GM12878 (cell line): ENCODE data around the gene HSPB8. TPM values are rescaled to one million over a fixed set of nuclear protein-coding genes. Genes with fewer than 3 reads are reported as not detected.

Experiments
- ATAC-seq: fragments of 200-7000 bp; cut with Tn5 transposase; 3 replicates; pipeline ENCODE4 v1.9.1; 2020; ENCODE audit warnings: mild to moderate bottlenecking, moderate library complexity
- BruUV-seq: library from RNA; stranded (reverse); fragments of 400-500 nt; replicated peaks from 2 replicates; lab custom pipeline; 2021; lab: Mats Ljungman, UMichigan
- CTCF ChIA-PET: fragments of 300-600 bp; sonication (Branson Sonifier 250); formaldehyde crosslinking; extraction: SDS; loops from one replicate; lab custom pipeline; 2021; ENCODE audit warnings: inconsistent platforms; lab: Yijun Ruan, JAX
- POLR2A ChIA-PET: fragments of 350-600 bp; formaldehyde crosslinking; extraction: SDS; loops from one replicate; lab custom pipeline; 2021; ENCODE audit warnings: inconsistent platforms; lab: Charles Lee
- RAD21 ChIA-PET: fragments of 300-600 bp; sonication (Branson Sonifier 250); formaldehyde crosslinking; loops from one replicate; lab custom pipeline; 2023; ENCODE audit warnings: antibody characterized with exemption; ENCODE audit not compliant: unreplicated experiment; lab: Charles Lee
- SMC1A ChIA-PET: fragments of 300-600 bp; sonication (Branson Sonifier 250); formaldehyde crosslinking; loops from one replicate; lab custom pipeline; 2023; ENCODE audit not compliant: unreplicated experiment, uncharacterized antibody; lab: Charles Lee
- DNase-seq: peaks from one replicate; pipeline ENCODE4 v3.0.0-alpha.2; 2011; ENCODE audit warnings: low read depth, low spot score
- FAIRE-seq: peaks from 3 replicates; lab custom pipeline; 2011; peaks lifted over from hg19 to GRCh38; lab: Jason Lieb, UNC
- H2AFZ ChIP-seq: 2 replicates; pipeline ENCODE4 v1.6.0; 2011; ENCODE audit warnings: low read depth, low read length, control low read depth; ENCODE audit not compliant: control insufficient read depth
- H3K27ac ChIP-seq: 2 replicates; pipeline ENCODE4 v1.5.1; 2011; ENCODE audit warnings: control low read depth; ENCODE audit not compliant: control insufficient read depth, insufficient read depth
- H3K27me3 ChIP-seq, 2 experiments: replicated peaks in 1 of 2; 2 replicates each; pipeline versions ENCODE4 v1.6.0 to v1.6.1; 2011; ENCODE audit warnings: low read length in 1 of 2; ENCODE audit not compliant: control insufficient read depth in 2 of 2, insufficient read depth in 2 of 2
- H3K36me3 ChIP-seq, 2 experiments: 2 replicates each; pipeline ENCODE4 v1.5.1; 2011; ENCODE audit warnings: low read length in 1 of 2; ENCODE audit not compliant: control insufficient read depth in 2 of 2, insufficient read depth in 2 of 2
- H3K4me1 ChIP-seq: 2 replicates; pipeline ENCODE4 v1.6.1; 2011; ENCODE audit warnings: mild to moderate bottlenecking, low read length, moderate library complexity, mixed read lengths; ENCODE audit not compliant: control insufficient read depth, insufficient read depth
- H3K4me2 ChIP-seq: 2 replicates; pipeline ENCODE4 v1.6.0; 2011; ENCODE audit warnings: control low read depth; ENCODE audit not compliant: control insufficient read depth, insufficient read depth
- H3K4me3 ChIP-seq: fragments of 200-600 bp; sonication (generic); 2 replicates; pipeline ENCODE4 v1.5.1; 2016
- H3K79me2 ChIP-seq: 2 replicates; pipeline ENCODE4 v1.6.0; 2011; ENCODE audit warnings: low read length; ENCODE audit not compliant: control insufficient read depth, insufficient read depth
- H3K9ac ChIP-seq: 2 replicates; pipeline ENCODE4 v1.8.0; 2011; ENCODE audit warnings: low read length, control low read depth, mixed read lengths; ENCODE audit not compliant: control insufficient read depth, insufficient read depth
- H3K9me3 ChIP-seq: replicated peaks from 3 replicates; pipeline ENCODE4 v1.5.1; 2011; ENCODE audit warnings: mild to moderate bottlenecking, low read length; ENCODE audit not compliant: control insufficient read depth, insufficient read depth
- H4K20me1 ChIP-seq: 2 replicates; pipeline ENCODE4 v1.6.0; 2011; ENCODE audit not compliant: control insufficient read depth, insufficient read depth
- ETV6 ChIP-seq, 2 experiments: fragments of 450-650 bp in 1 of 2; IDR thresholded peaks in 1 of 2; conservative IDR thresholded peaks in 1 of 2; 2 replicates each; pipeline ENCODE4 v1.6.1; 2014; ENCODE audit warnings: antibody characterized with exemption in 1 of 2, borderline replicate concordance in 1 of 2, low read depth in 1 of 2, mild to moderate bottlenecking in 1 of 2, moderate library complexity in 1 of 2
- ZNF274 ChIP-seq: IDR thresholded peaks from one replicate; pipeline ENCODE4 v1.8.0; 2011; ENCODE audit not compliant: insufficient read length, insufficient read depth
- WGBS: methylation state at CpG from one replicate; pipeline ENCODE4 v1.1.6; 2016; ENCODE audit warnings: low lambda C conversion rate; ENCODE audit not compliant: insufficient replicate concordance, insufficient coverage; ENCODE audit errors: missing lambda C conversion rate; 5-methylcytosine and 5-hydroxymethylcytosine counted together
- in situ Hi-C: fragments of 300-500 bp; cut with MboI; formaldehyde crosslinking; loops from 9 replicates; pipeline ENCODE4 v1.14.3; 2018; ENCODE audit warnings: mixed read lengths
- intact Hi-C: fragments of 100-400 bp; cut with micrococcal nuclease; formaldehyde crosslinking; loops from one replicate; pipeline ENCODE4 v1.14.2; 2022; ENCODE audit not compliant: unreplicated experiment
- polyA plus RNA-seq, 11 experiments: library from polyadenylated mRNA; depleted of rRNA in 4 of 11; unstranded in 6 of 11; stranded (reverse) in 5 of 11; fragments of >200 nt; fragmentation: Nextera tagmentation in 4 of 11; fragmentation: Illumina TruSeq in 1 of 11; extraction: Ambion mirVana in 4 of 11; extraction: Trizol in 1 of 11; gene quantifications; 1 replicate in 1 of 11; 2 replicates in 10 of 11; pipeline versions ENCODE4 v1.2.1 to v1.2.3, GENCODE V29; 2011 to 2016; ENCODE audit warnings: inconsistent platforms in 2 of 11, missing spikeins in 2 of 11, low read depth in 1 of 11
- total RNA-seq, 4 experiments: library from RNA; depleted of rRNA in 3 of 4; stranded (reverse); fragments of >200 nt in 3 of 4; fragmentation: Illumina TruSeq in 1 of 4; extraction: Trizol in 1 of 4; gene quantifications; 2 replicates each; pipeline versions ENCODE4 v1.2.1 to v1.2.3, GENCODE V29; 2013 to 2021
- TF ChIP-seq, protein P1 (sequence below): fragments of 450-650 bp; IDR thresholded peaks from 2 replicates; pipeline ENCODE4 v1.6.1; 2017; ENCODE audit warnings: low read depth, mild to moderate bottlenecking, moderate library complexity
- TF ChIP-seq, protein P2 (sequence below): fragments of 450-650 bp; IDR thresholded peaks from 2 replicates; pipeline ENCODE4 v1.6.1; 2017; ENCODE audit warnings: mild to moderate bottlenecking, moderate library complexity

Gene HSPB8
- total and polyA plus RNA-seq, 10 of the 15 experiments (the other 5 are each of a cell fraction or from before 2014, with no cell fraction given) = 0.10 TPM; not detected in 9

DNA sequence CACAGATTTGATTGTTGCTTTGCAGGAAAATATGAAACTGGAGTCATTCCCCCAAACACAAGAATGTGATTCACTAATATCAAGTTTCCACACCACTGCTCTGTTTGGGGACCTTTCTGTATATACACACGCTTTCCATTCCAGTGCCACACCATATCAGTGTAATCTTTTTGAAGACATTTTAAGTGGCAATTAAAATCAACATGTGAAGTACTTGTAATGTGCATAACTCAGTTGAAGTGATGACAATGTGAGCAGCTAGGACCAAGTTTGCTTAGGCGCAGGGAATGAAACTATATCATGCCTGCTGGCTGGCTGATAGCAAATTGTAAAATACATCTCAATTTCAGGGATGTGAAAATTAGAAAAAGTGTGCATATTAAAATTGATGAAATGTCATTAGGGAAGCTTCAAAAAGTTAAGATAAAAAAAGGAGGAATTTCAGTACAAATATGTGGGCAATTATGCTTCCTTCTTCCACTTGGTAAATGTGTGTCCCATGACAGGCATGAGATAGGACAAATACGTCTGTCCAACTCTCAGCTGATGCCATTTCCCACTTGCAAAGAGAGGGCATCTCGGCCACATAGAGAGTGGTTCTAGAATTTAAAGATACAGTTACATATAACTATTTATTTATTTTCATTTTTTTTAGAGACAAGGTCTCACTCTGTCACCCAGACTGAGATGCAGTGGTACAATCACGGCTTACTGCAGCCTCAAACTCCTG, 43.7 kb downstream of the HSPB8 start:
- Histone ChIP-seq H3K9ac (no peak overlapping the region), H3K4me1 (no peaks in the 10 kb centered on the region), H3K4me2 (no peak overlapping the region), H4K20me1 (no peaks in the 10 kb centered on the region), H2AFZ (no peak overlapping the region), H3K27me3 (no peaks in the 10 kb centered on the region), H3K79me2 (no peaks in the 10 kb centered on the region), H3K27ac (no peak overlapping the region), H3K36me3 (no peaks in the 10 kb centered on the region), H3K4me3 (no peak overlapping the region), H3K9me3 (no peaks in the 10 kb centered on the region)
- intact Hi-C loops = no loop called here
- no peak for DNase-seq
- ChIA-PET POLR2A (no interaction called here), RAD21 (no interaction called here), SMC1A (no interaction called here), CTCF (no interaction called here)
- BruUV-seq = no TSS peak
- TF ChIP-seq, protein P1, sequence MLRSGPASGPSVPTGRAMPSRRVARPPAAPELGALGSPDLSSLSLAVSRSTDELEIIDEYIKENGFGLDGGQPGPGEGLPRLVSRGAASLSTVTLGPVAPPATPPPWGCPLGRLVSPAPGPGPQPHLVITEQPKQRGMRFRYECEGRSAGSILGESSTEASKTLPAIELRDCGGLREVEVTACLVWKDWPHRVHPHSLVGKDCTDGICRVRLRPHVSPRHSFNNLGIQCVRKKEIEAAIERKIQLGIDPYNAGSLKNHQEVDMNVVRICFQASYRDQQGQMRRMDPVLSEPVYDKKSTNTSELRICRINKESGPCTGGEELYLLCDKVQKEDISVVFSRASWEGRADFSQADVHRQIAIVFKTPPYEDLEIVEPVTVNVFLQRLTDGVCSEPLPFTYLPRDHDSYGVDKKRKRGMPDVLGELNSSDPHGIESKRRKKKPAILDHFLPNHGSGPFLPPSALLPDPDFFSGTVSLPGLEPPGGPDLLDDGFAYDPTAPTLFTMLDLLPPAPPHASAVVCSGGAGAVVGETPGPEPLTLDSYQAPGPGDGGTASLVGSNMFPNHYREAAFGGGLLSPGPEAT = no peak
- TF ChIP-seq ETV6 (conservative IDR thresholded peaks at IDR 0.05 in 1 of 2, IDR thresholded peaks at IDR 0.05 in 1 of 2; ENCODE audit: borderline replicate concordance in 1 of 2, low read depth in 1 of 2) (no peak), ZNF274 (no peak)
- TF ChIP-seq, protein P2, sequence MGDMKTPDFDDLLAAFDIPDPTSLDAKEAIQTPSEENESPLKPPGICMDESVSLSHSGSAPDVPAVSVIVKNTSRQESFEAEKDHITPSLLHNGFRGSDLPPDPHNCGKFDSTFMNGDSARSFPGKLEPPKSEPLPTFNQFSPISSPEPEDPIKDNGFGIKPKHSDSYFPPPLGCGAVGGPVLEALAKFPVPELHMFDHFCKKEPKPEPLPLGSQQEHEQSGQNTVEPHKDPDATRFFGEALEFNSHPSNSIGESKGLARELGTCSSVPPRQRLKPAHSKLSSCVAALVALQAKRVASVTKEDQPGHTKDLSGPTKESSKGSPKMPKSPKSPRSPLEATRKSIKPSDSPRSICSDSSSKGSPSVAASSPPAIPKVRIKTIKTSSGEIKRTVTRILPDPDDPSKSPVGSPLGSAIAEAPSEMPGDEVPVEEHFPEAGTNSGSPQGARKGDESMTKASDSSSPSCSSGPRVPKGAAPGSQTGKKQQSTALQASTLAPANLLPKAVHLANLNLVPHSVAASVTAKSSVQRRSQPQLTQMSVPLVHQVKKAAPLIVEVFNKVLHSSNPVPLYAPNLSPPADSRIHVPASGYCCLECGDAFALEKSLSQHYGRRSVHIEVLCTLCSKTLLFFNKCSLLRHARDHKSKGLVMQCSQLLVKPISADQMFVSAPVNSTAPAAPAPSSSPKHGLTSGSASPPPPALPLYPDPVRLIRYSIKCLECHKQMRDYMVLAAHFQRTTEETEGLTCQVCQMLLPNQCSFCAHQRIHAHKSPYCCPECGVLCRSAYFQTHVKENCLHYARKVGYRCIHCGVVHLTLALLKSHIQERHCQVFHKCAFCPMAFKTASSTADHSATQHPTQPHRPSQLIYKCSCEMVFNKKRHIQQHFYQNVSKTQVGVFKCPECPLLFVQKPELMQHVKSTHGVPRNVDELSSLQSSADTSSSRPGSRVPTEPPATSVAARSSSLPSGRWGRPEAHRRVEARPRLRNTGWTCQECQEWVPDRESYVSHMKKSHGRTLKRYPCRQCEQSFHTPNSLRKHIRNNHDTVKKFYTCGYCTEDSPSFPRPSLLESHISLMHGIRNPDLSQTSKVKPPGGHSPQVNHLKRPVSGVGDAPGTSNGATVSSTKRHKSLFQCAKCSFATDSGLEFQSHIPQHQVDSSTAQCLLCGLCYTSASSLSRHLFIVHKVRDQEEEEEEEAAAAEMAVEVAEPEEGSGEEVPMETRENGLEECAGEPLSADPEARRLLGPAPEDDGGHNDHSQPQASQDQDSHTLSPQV = no peak
- no peak for ATAC-seq
- no peak for FAIRE-seq
- in situ Hi-C loops = no loop called here
- WGBS = 21% methylated on average over 5 of the region's 5 CpGs
